Measurements from ENCODE around the gene DCAF6.

DNA sequence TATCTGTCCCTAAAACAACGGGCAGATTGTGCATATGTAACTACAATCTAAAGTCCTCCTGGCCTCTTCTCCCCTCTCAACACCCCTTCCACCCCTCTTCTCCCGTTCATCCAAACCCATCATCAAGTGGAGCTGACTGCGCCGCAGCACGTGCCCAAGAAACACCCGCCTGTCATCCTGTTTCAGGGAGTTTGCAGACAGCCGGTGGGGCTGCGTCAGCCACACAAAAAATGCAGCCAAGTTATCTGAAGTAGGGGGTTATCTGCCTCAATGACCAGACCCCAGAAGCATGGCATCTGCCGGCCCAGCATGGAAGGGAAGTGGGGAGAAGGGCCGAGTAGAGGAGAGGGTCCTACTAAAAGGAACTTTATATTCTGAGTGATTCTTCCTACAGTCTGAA, 151.2 kb downstream of the DCAF6 start:
- no peak for TF ChIP-seq POLR2A (IDR thresholded peaks at IDR 0.05; ENCODE audit: low read depth, low read length)
- TF ChIP-seq POLR2AphosphoS5 (IDR thresholded peaks at IDR 0.05; ENCODE audit: low read depth, low read length), result no peak
